Measurements from ENCODE around the gene LUC7L3. TPM values are rescaled to one million over a fixed set of nuclear protein-coding genes. Genes with fewer than 3 reads are reported as not detected.

The LUC7L3 gene
- total RNA-seq, 1 experiment from 2014 or later, result 185 TPM

DNA sequence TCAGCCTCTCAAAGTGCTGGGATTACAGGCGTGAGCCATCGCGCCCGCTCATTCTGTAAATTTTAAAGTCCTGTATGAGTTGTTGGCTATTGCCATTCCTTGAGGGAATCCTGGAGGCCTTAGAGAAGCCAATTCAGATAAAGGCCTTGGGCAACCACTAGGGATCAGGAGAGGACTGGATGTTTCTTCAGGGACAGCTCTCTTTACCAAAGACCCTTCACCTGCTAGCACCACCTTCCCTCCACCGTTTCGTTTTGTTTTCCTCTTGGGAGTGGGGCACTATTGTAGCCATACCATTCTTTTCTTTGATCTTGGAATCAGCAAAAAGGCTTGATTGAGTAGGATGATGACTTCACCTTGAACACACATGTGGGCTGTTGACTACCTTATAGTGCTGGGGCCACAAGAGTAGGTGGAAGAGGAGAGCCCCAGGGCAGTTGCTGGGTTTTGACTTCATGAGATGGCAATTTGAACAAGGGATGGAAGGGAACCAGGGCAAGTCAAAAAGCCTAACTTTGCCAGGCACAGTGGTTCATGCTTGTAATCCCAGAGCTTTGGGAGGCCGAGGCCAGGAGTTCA is 54.9 kb downstream of the LUC7L3 start:
- Histone ChIP-seq H3K27me3 (replicated peaks; ENCODE audit: insufficient read depth, low read depth, low read length, poor library complexity) (no peaks in the 10 kb centered on the region), H3K4me1 (ENCODE audit: insufficient read depth, low read length, poor library complexity, severe bottlenecking) (peaks cover 8% of the 10 kb centered on the region), H3K4me3 (ENCODE audit: low read depth, low read length, poor library complexity, severe bottlenecking) (no peak overlapping the region), H3K27ac (ENCODE audit: low read depth, low read length, poor library complexity, severe bottlenecking) (no peak overlapping the region), H3K36me3 (ENCODE audit: insufficient read depth, low read length, poor library complexity, severe bottlenecking) (no peaks in the 10 kb centered on the region), H3K9me3 (ENCODE audit: low read depth, low read length, poor library complexity, severe bottlenecking) (no peaks in the 10 kb centered on the region)
- POLR2A ChIA-PET (ENCODE audit: low non-redundant PET), result no interaction called here
- no TSS peak for BruUV-seq (replicated peaks)
- CTCF ChIA-PET, result no interaction called here
- intact Hi-C loops (cut with micrococcal nuclease; ENCODE audit: unreplicated experiment), result no loop called here
- TF ChIP-seq EZH2 (IDR thresholded peaks at IDR 0.05; ENCODE audit: borderline replicate concordance, low read depth, low read length, poor library complexity, severe bottlenecking), result no peak
- TF ChIP-seq, protein P1, sequence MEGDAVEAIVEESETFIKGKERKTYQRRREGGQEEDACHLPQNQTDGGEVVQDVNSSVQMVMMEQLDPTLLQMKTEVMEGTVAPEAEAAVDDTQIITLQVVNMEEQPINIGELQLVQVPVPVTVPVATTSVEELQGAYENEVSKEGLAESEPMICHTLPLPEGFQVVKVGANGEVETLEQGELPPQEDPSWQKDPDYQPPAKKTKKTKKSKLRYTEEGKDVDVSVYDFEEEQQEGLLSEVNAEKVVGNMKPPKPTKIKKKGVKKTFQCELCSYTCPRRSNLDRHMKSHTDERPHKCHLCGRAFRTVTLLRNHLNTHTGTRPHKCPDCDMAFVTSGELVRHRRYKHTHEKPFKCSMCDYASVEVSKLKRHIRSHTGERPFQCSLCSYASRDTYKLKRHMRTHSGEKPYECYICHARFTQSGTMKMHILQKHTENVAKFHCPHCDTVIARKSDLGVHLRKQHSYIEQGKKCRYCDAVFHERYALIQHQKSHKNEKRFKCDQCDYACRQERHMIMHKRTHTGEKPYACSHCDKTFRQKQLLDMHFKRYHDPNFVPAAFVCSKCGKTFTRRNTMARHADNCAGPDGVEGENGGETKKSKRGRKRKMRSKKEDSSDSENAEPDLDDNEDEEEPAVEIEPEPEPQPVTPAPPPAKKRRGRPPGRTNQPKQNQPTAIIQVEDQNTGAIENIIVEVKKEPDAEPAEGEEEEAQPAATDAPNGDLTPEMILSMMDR (conservative IDR thresholded peaks at IDR 0.05; ENCODE audit: low read depth, low read length), result no peak
- DNase-seq (ENCODE audit: low spot score), result no peak

- CTCF ChIA-PET, result no interaction called here
- H3K36me3 ChIP-seq (ENCODE audit: insufficient read depth, low read length, poor library complexity, severe bottlenecking), result no peaks in the 10 kb centered on the region
- intact Hi-C loops (cut with micrococcal nuclease; ENCODE audit: unreplicated experiment), result no loop called here
Observed at GRCh38 chr17:50775926-50776325, 56.5 kb downstream of the LUC7L3 start.

DNA sequence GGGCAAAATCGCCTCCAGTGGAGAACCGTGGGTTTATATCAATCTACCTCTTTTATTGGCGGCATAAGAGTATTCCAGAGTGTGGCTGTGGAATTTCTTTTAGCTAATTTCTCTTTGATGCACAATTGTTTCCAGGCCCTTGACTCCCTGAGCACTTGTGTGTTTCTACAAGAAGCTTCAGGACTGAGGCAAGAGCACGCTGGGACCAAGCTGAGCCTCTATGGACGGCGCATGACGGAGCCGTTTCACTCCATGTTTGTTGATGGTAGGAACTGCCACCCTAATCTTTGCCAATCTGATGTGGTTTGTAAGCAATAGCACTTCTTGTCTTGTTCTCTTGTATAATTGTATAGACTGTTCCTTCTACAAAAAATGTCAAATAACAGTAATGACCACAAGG is 59.1 kb downstream of the LUC7L3 start:
- no peak for TF ChIP-seq EZH2 (IDR thresholded peaks at IDR 0.05; ENCODE audit: borderline replicate concordance, low read depth, low read length, poor library complexity, severe bottlenecking)
- TF ChIP-seq, protein P1 (conservative IDR thresholded peaks at IDR 0.05; ENCODE audit: low read depth, low read length), result no peak
- no peak for DNase-seq (ENCODE audit: low spot score)
- Histone ChIP-seq H3K36me3 (ENCODE audit: insufficient read depth, low read length, poor library complexity, severe bottlenecking) (no peaks in the 10 kb centered on the region), H3K4me1 (ENCODE audit: insufficient read depth, low read length, poor library complexity, severe bottlenecking) (no peaks in the 10 kb centered on the region), H3K27me3 (replicated peaks; ENCODE audit: insufficient read depth, low read depth, low read length, poor library complexity) (no peaks in the 10 kb centered on the region), H3K9me3 (ENCODE audit: low read depth, low read length, poor library complexity, severe bottlenecking) (no peaks in the 10 kb centered on the region), H3K27ac (ENCODE audit: low read depth, low read length, poor library complexity, severe bottlenecking) (no peak overlapping the region), H3K4me3 (ENCODE audit: low read depth, low read length, poor library complexity, severe bottlenecking) (no peak overlapping the region)
- BruUV-seq (replicated peaks), result no TSS peak
- intact Hi-C loops (cut with micrococcal nuclease; ENCODE audit: unreplicated experiment), result no loop called here
- CTCF ChIA-PET, result no interaction called here
- POLR2A ChIA-PET (ENCODE audit: low non-redundant PET), result no interaction called here

More at GRCh38 chr17:50775926-50776325, 56.5 kb downstream of the LUC7L3 start:
- no peak for TF ChIP-seq EZH2 (IDR thresholded peaks at IDR 0.05; ENCODE audit: borderline replicate concordance, low read depth, low read length, poor library complexity, severe bottlenecking)
- TF ChIP-seq, protein P1 (conservative IDR thresholded peaks at IDR 0.05; ENCODE audit: low read depth, low read length), result no peak
- H3K27ac ChIP-seq (ENCODE audit: low read depth, low read length, poor library complexity, severe bottlenecking), result no peak overlapping the region
- H3K27me3 ChIP-seq (replicated peaks; ENCODE audit: insufficient read depth, low read depth, low read length, poor library complexity), result no peaks in the 10 kb centered on the region
- no peaks in the 10 kb centered on the region for H3K9me3 ChIP-seq (ENCODE audit: low read depth, low read length, poor library complexity, severe bottlenecking)
- H3K4me3 ChIP-seq (ENCODE audit: low read depth, low read length, poor library complexity, severe bottlenecking), result no peak overlapping the region
- no peak for DNase-seq (ENCODE audit: low spot score)
- BruUV-seq (replicated peaks), result no TSS peak
- POLR2A ChIA-PET (ENCODE audit: low non-redundant PET), result no interaction called here
- peaks cover 8% of the 10 kb centered on the region for H3K4me1 ChIP-seq (ENCODE audit: insufficient read depth, low read length, poor library complexity, severe bottlenecking)
